Hematopoietic multipotent progenitor cell treated with erythropoietin and hydrocortisone succinate and interleukin-3 and kit ligand, for 15 days (in vitro differentiated cells): Measurements from ENCODE around the gene MYO5B.
A peak's percentile ranks its signal among the peaks of the same experiment; 100 is the strongest.

Experiments
- DNase-seq: peaks from one replicate; pipeline ENCODE4 v3.0.0-alpha.2; 2015; ENCODE audit warnings: low spot score

MYO5B gene

GRCh38 chr18:50011813-50012435 is 183.0 kb downstream of the MYO5B start:
- no peak for DNase-seq

- peak; percentile 24 for DNase-seq
These were observed 185.1 kb downstream of the MYO5B start for GRCh38 chr18:50009773-50010335.

- no peak for DNase-seq
These were observed 186.6 kb downstream of the MYO5B start for GRCh38 chr18:50008306-50008705.

- no peak for DNase-seq
These were observed 188.4 kb downstream of the MYO5B start for GRCh38 chr18:50006470-50007046.

- no peak for DNase-seq
These were observed 190.9 kb downstream of the MYO5B start for GRCh38 chr18:50004013-50004412.

GRCh38 chr18:50002781-50003180 is 192.2 kb downstream of the MYO5B start:
- DNase-seq, result no peak

- no peak for DNase-seq
These were observed 194.7 kb downstream of the MYO5B start for GRCh38 chr18:50000227-50000626.

GRCh38 chr18:49999128-49999527 is 195.8 kb downstream of the MYO5B start:
- no peak for DNase-seq

GRCh38 chr18:49997558-49997957 is 197.4 kb downstream of the MYO5B start:
- no peak for DNase-seq

- DNase-seq, result no peak
These were observed 200.5 kb downstream of the MYO5B start for GRCh38 chr18:49994410-49994809.

GRCh38 chr18:49993299-49993698 is 201.6 kb downstream of the MYO5B start:
- DNase-seq, result no peak

- DNase-seq, result no peak
These were observed 206.2 kb downstream of the MYO5B start for GRCh38 chr18:49988733-49989132.

- no peak for DNase-seq
These were observed 206.8 kb downstream of the MYO5B start for GRCh38 chr18:49988101-49988500.

- no peak for DNase-seq
These were observed 209.7 kb downstream of the MYO5B start for GRCh38 chr18:49985236-49985635.

- DNase-seq, result no peak
These were observed 214.1 kb downstream of the MYO5B start for GRCh38 chr18:49980896-49981295.

GRCh38 chr18:49976795-49977560 is 218.0 kb downstream of the MYO5B start:
- DNase-seq, result no peak

GRCh38 chr18:49976001-49976400 is 218.9 kb downstream of the MYO5B start:
- DNase-seq, result no peak

- no peak for DNase-seq
These were observed 220.9 kb downstream of the MYO5B start for GRCh38 chr18:49974079-49974478.

GRCh38 chr18:49973592-49973991 is 221.4 kb downstream of the MYO5B start:
- DNase-seq, result no peak

- DNase-seq, result no peak
These were observed 222.4 kb downstream of the MYO5B start for GRCh38 chr18:49972535-49972934.

- no peak for DNase-seq
These were observed 223.5 kb downstream of the MYO5B start for GRCh38 chr18:49971462-49971861.

GRCh38 chr18:49970319-49970718 is 224.6 kb downstream of the MYO5B start:
- DNase-seq, result no peak
